Measurements from ENCODE around the gene MDM1. TPM values are rescaled to one million over a fixed set of nuclear protein-coding genes. Genes with fewer than 3 reads are reported as not detected.

Gene MDM1
- total and polyA plus RNA-seq, 4 donors, result 2.0 to 12.9 (median 5.1) TPM

GRCh38 chr12:68334132-68334531 lies 2.0 kb upstream of the MDM1 start:
- no peaks in the 10 kb centered on the region for H3K27me3 ChIP-seq (ENCODE audit: control insufficient read depth in 4 of 4, insufficient read depth in 4 of 4, low read length in 3 of 4)
- H3K4me3 ChIP-seq (ENCODE audit: low read depth in 1 of 3, low read length in 3 of 3), result no peak overlapping the region
- DNase-seq (ENCODE audit: low spot score), result no peak
- peaks cover 0 to 14% (median 9%) of the 10 kb centered on the region in 4 donors for H3K4me1 ChIP-seq (ENCODE audit: control insufficient read depth in 4 of 4, insufficient read depth in 4 of 4, low read length in 3 of 4)
- no peaks in the 10 kb centered on the region for H3K36me3 ChIP-seq (ENCODE audit: control insufficient read depth in 4 of 4, insufficient read depth in 3 of 4, low read depth in 1 of 4, low read length in 3 of 4)
- WGBS, result 58% methylated on average over 4 of the region's 4 CpGs
- TF ChIP-seq ZBTB33 (IDR thresholded peaks at IDR 0.05), result no peak
- peak; percentile 49 to 57 for TF ChIP-seq RAD21 (IDR thresholded peaks at IDR 0.05)
- H3K27ac ChIP-seq (ENCODE audit: low read depth in 1 of 2, low read length in 2 of 2), result no peak overlapping the region
- no peaks in the 10 kb centered on the region for H3K9me3 ChIP-seq (ENCODE audit: control insufficient read depth in 4 of 4, low read length in 3 of 4)
- no peak overlapping the region for H3K9ac ChIP-seq (ENCODE audit: low read depth in 1 of 2, low read length in 2 of 2)

GRCh38 chr12:68332728-68333630 lies 817 bp upstream of the MDM1 start:
- no peak for DNase-seq (ENCODE audit: low spot score)
- peak in 1 of 2 donors; percentile 1 for TF ChIP-seq RXRA (IDR thresholded peaks at IDR 0.05)
- no peak for TF ChIP-seq FOXA2 (IDR thresholded peaks at IDR 0.05)
- TF ChIP-seq EGR1 (IDR thresholded peaks at IDR 0.05; ENCODE audit: low read depth in 2 of 2), result no peak
- peak in 1 of 2 donors; percentile 2 for TF ChIP-seq HNF4A (conservative IDR thresholded peaks at IDR 0.05)
- TF ChIP-seq TAF1 (conservative IDR thresholded peaks at IDR 0.05), result no peak
- peak in 1 of 2 donors; percentile 2 for TF ChIP-seq GABPA (IDR thresholded peaks at IDR 0.05 in 1 of 2, conservative IDR thresholded peaks at IDR 0.05 in 1 of 2)
- Histone ChIP-seq H3K27me3 (ENCODE audit: control insufficient read depth in 4 of 4, insufficient read depth in 4 of 4, low read length in 3 of 4) (no peaks in the 10 kb centered on the region), H3K4me3 (ENCODE audit: low read depth in 1 of 3, low read length in 3 of 3) (peak overlapping the region; percentile 78 to 92 (median 85)), H3K9me3 (ENCODE audit: control insufficient read depth in 4 of 4, low read length in 3 of 4) (no peaks in the 10 kb centered on the region), H3K9ac (ENCODE audit: low read depth in 1 of 2, low read length in 2 of 2) (peak overlapping the region in 1 of 2 donors; percentile 67), H3K27ac (ENCODE audit: low read depth in 1 of 2, low read length in 2 of 2) (peak overlapping the region in 1 of 2 donors; percentile 49), H3K36me3 (ENCODE audit: control insufficient read depth in 4 of 4, insufficient read depth in 3 of 4, low read depth in 1 of 4, low read length in 3 of 4) (no peaks in the 10 kb centered on the region), H3K4me1 (ENCODE audit: control insufficient read depth in 4 of 4, insufficient read depth in 4 of 4, low read length in 3 of 4) (peaks cover 0 to 14% (median 9%) of the 10 kb centered on the region in 4 donors)
- WGBS, result 52% methylated on average over 18 of the region's 18 CpGs

- no peak for DNase-seq (ENCODE audit: low spot score)
- peak overlapping the region; percentile 78 to 85 (median 84) for H3K4me3 ChIP-seq (ENCODE audit: low read depth in 1 of 3, low read length in 3 of 3)
- H3K9me3 ChIP-seq (ENCODE audit: control insufficient read depth in 4 of 4, low read length in 3 of 4), result no peaks in the 10 kb centered on the region
- no peaks in the 10 kb centered on the region for H3K27me3 ChIP-seq (ENCODE audit: control insufficient read depth in 4 of 4, insufficient read depth in 4 of 4, low read length in 3 of 4)
- H3K4me1 ChIP-seq (ENCODE audit: control insufficient read depth in 4 of 4, insufficient read depth in 4 of 4, low read length in 3 of 4), result peaks cover 0 to 14% (median 9%) of the 10 kb centered on the region in 4 donors
- 22% methylated on average over 9 of the region's 9 CpGs for WGBS
- H3K36me3 ChIP-seq (ENCODE audit: control insufficient read depth in 4 of 4, insufficient read depth in 3 of 4, low read depth in 1 of 4, low read length in 3 of 4), result peaks cover 0 to 3% (median under 1%) of the 10 kb centered on the region in 4 donors
- H3K27ac ChIP-seq (ENCODE audit: low read depth in 1 of 2, low read length in 2 of 2), result no peak overlapping the region
- H3K9ac ChIP-seq (ENCODE audit: low read depth in 1 of 2, low read length in 2 of 2), result peak overlapping the region; percentile 45 to 55
- TF ChIP-seq YY1 (IDR thresholded peaks at IDR 0.05) (no peak), HNF4G (IDR thresholded peaks at IDR 0.05) (no peak), HNF4A (conservative IDR thresholded peaks at IDR 0.05) (no peak), CTCF (IDR thresholded peaks at IDR 0.05; ENCODE audit: low read depth, low read length, missing input control) (no peak), REST (IDR thresholded peaks at IDR 0.05) (no peak), NR2F2 (IDR thresholded peaks at IDR 0.05) (no peak), FOXA2 (IDR thresholded peaks at IDR 0.05) (no peak), RAD21 (IDR thresholded peaks at IDR 0.05) (no peak), TAF1 (conservative IDR thresholded peaks at IDR 0.05) (no peak), JUND (IDR thresholded peaks at IDR 0.05) (no peak), SP1 (IDR thresholded peaks at IDR 0.05) (no peak), GABPA (IDR thresholded peaks at IDR 0.05 in 1 of 2, conservative IDR thresholded peaks at IDR 0.05 in 1 of 2) (no peak), ATF3 (IDR thresholded peaks at IDR 0.05) (no peak), ZBTB33 (IDR thresholded peaks at IDR 0.05) (no peak)
Measured at GRCh38 chr12:68331500-68331868, 678 bp downstream of the MDM1 start.
